GM21447 (cell line): ENCODE measurements around the gene FCHO2.

Experiments used
- ATAC-seq: cut with Tn5 transposase; IDR thresholded peaks from one replicate; pipeline ENCODE4 v1.9.1; 2021; ENCODE audit not compliant: unreplicated experiment

The FCHO2 gene

DNA sequence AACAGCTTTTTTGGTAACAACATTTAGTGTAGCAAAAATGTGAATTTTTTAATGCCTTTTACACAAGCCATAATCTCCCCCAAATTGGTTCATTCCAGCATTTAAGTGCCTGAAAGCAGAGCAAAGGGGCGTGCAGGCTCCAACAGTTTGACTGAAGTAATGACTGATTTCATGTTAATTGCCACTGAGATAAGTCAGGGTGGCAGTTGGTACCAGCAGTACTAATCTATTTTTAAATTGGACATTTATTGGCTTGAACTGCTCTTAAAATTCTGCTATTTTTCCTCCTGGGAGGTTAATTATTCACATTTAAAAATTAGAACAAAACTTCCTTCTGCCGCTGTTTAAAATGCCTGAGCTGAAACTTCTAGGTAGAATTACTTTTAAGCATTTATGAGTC, 176.9 kb downstream of the FCHO2 start:
- no peak for ATAC-seq

DNA sequence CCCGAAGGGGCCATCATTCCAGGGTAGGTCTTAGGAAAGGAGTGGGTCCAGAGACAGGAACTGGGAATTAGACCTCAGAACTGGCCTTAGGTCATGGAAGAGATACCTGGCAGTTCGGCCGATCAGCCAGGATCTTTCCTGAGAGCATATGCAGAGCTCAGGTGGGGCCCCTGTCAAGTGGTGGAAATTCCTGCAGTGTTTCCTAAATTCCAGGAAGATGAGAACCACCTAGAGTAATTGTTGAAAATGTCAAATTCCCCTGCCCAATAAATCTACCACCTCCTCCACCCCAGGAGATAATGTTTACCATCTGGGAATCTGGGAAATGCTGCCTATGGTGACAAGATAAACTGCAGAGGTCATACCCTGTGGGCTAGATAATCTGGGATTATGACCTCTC, 179.2 kb downstream of the FCHO2 start:
- no peak for ATAC-seq

DNA sequence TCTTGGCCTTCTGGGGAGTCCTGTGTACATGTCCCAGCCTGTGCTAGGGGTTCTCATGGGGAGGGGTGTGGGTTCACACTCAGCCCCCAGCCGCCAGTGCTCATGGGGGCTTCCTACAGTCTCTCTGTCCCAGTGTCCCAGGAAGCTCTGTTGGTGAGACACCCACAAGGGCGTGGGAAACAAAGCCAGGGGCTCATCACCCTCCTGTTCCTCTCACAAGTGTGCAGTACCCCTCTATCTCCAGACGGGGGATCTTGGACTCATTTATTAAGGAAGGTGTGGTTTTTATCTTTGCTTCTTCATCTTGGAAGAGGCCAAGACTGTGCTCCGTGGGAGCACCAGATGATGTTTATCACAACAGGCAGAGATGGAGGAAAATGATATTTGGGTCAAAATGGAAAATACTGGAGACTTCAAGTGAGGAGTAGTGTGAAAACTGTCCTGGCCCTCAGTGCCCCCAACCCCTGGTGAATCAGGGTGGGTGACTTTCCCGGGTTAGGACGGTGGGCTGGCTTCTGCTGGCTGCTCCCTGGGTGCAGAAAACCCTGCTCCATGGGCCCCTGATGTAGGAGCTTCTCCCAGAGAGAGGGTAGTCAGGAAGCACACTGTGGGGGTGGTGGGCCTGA, 179.7 kb downstream of the FCHO2 start:
- no peak for ATAC-seq

DNA sequence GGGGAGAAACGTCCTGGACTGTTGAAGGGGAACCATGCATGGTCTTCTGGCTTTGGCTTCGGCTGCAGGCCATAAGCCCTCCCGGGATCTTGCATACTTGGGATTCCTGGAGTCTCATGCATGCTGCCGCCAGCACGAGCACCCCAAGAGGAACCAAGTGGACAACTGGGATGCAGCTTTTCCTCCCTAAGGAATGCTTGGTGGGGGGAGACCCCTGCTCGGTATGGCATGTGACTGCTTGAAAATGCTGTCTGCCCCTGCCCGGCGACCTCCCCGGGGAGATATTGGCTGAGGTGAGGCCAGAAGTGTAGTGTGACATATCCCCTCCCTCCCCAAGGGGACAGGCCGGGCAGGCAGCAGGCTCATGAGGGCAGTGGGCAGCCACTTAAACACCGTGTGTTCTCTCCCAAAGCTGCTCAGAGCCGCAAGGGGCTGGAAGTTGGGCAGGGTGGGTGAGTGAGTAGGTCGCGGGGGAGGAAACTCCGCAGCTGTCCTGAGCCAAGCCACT, 180.3 kb downstream of the FCHO2 start:
- ATAC-seq, result no peak

DNA sequence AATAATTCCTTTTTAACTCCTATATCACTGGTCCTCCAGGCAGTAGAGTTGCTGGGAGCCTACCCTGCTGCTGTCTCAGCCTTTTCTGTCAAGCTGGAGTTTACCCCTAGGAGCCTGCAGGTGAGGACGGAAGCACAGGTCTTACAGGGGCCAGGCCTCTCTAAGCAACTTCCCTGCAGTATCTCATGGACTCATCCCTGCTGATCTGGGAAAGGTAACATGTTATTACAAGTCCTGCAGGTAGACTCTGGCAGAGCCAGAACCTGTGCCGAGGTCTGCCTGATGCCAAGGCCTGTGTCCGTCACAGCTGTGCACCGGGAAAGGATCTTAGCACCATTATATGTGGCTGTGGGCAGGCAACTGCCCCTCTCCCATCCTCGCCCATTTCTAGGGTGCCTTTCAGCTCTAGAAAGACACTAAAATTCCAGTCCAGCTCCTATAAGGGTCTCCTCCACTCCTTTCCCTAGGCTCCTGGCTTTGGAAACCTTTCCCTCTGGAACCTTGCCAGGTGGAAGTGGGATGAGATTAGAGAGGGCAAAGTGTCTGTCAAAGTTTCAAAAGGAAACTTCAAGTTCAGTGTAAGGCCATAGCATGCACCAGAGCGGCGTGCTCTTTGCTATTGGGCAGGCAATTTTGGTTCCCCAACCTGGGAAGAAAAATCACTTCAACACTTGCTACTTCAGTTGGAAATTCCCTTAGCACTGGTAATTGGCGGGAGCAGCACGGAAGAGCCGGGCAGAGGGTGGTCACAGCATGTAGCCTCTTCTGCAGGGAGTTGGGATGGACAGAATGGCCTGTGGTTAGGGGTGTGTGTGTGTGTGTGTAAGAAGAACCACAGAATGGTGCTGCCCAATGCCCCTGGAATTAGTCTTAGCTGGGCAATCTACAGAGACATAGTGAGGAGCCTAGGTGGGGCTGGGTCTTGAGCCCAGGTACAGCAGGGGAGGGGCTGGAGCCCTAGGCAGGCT, 182.0 kb downstream of the FCHO2 start:
- ATAC-seq, result no peak

DNA sequence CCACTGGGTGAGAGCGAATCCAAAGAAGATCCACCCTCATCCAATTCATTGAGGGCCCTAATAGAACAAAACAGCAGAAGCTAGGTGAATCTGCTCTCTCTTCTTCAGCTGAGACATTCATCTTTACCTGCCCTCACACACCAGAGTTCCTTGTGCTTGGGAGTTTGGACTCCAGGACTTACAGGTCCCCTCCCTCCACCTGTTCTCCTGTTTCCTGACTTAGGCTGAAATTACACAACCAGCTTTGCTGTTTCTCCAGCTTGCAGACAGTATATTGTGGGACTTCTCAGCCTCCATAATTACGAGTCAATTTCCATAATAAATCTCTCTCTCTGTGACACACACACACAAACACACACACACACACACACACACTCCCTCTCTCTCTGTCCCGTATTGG, 183.6 kb downstream of the FCHO2 start:
- no peak for ATAC-seq
